ENCODE data around the gene MUSTN1. TPM values are rescaled to one million over a fixed set of nuclear protein-coding genes. Genes with fewer than 3 reads are reported as not detected.
A peak's percentile ranks its signal among the peaks of the same experiment; 100 is the strongest.

MUSTN1 gene
- total and polyA plus RNA-seq, 2 of the 13 experiments (the other 11 are each of a cell fraction or from before 2014, with no cell fraction given) = 0.84 to 1.4 TPM

DNA sequence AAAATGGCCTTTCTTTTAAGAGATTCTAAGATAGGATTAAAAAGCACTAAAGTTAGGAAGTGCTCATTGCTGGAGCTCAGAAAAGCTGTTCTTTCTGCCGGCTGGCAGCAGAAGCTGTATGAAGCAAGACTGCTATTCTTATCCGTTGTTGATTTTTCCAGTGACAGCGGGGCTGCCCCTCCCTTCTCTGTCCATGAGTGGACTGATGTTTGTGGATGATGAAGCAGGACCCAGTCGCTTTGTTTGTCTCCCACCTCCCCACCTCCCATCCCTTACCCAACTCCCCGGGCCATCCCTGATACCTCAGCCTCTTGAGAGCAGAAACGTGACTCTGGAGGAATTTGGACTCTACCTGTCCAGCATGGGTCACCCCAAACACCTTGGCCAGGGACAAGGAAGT, 10.3 kb upstream of the MUSTN1 start (continued):
- TF ChIP-seq STAT5B (CRISPR knock-in tag; IDR thresholded peaks at IDR 0.05) (no peak), SAP130 (CRISPR knock-in tag; IDR thresholded peaks at IDR 0.05; ENCODE audit: low read depth) (peak; percentile 67), CREM (IDR thresholded peaks at IDR 0.05) (0 out of 2 replicates have a peak, but pooled peaks have one; percentile 16), CREM (CRISPR knock-in tag; IDR thresholded peaks at IDR 0.05) (no peak), ZNF274 (CRISPR knock-in tag; IDR thresholded peaks at IDR 0.05) (no peak), SOX13 (IDR thresholded peaks at IDR 0.05) (0 out of 2 replicates have a peak, but pooled peaks have one; percentile 39), SOX13 (CRISPR knock-in tag; conservative IDR thresholded peaks at IDR 0.05 in 1 of 2, IDR thresholded peaks at IDR 0.05 in 1 of 2) (peak in 1 of 2 experiments; percentile 91; a peak in 2 of 4 replicates), CHCHD3 (CRISPR knock-in tag; IDR thresholded peaks at IDR 0.05) (no peak), AHDC1 (CRISPR knock-in tag; IDR thresholded peaks at IDR 0.05; ENCODE audit: borderline replicate concordance) (no peak; the same call in 1 of the 2 replicates), FOXO1 (CRISPR knock-in tag; IDR thresholded peaks at IDR 0.05) (peak; percentile 28; the same call in 1 of the 2 replicates), KLF16 (CRISPR knock-in tag; IDR thresholded peaks at IDR 0.05) (peak in 1 of 2 experiments; percentile 34; a peak in 1 of 4 replicates), ZNF629 (CRISPR knock-in tag; conservative IDR thresholded peaks at IDR 0.05) (no peak), SALL1 (CRISPR knock-in tag; IDR thresholded peaks at IDR 0.05) (peak; percentile 44; the same call in 1 of the 2 replicates), FOSL2 (CRISPR knock-in tag; IDR thresholded peaks at IDR 0.05) (peak; percentile 52), ZNF143 (CRISPR knock-in tag; IDR thresholded peaks at IDR 0.05) (no peak), FOXP1 (IDR thresholded peaks at IDR 0.05) (no peak), FOXP1 (CRISPR knock-in tag; IDR thresholded peaks at IDR 0.05) (peak; percentile 48), ADNP (CRISPR knock-in tag; IDR thresholded peaks at IDR 0.05) (no peak), HOXA9 (CRISPR knock-in tag; IDR thresholded peaks at IDR 0.05; ENCODE audit: borderline replicate concordance) (no peak), ZFP37 (CRISPR knock-in tag; IDR thresholded peaks at IDR 0.05; ENCODE audit: borderline replicate concordance) (no peak), LCORL (IDR thresholded peaks at IDR 0.05) (no peak), LCORL (CRISPR knock-in tag; IDR thresholded peaks at IDR 0.05) (peak; percentile 62; the same call in 1 of the 2 replicates), ZNF414 (CRISPR knock-in tag; IDR thresholded peaks at IDR 0.05) (no peak), ATF5 (CRISPR knock-in tag; IDR thresholded peaks at IDR 0.05; ENCODE audit: low read depth) (no peak)
